GM21576 (cell line): ENCODE data around the gene DRAP1.

Source experiments
- ATAC-seq: cut with Tn5 transposase; IDR thresholded peaks from one replicate; pipeline ENCODE4 v1.9.1; 2021; ENCODE audit warnings: mild to moderate bottlenecking, moderate library complexity; ENCODE audit not compliant: unreplicated experiment

DRAP1 gene

GRCh38 chr11:65961267-65962140 is 42.3 kb downstream of the DRAP1 start, which contains the start of gene SART1:
Gene SART1, plus strand, starts transcription at chr11:65961734. Its CDS starts 47 bp downstream, at chr11:65961781.
- peak; percentile 74 for ATAC-seq

GRCh38 chr11:65962141-65962564 is 42.9 kb downstream of the DRAP1 start:
- no peak for ATAC-seq

GRCh38 chr11:65964906-65965305 is 45.7 kb downstream of the DRAP1 start:
- ATAC-seq: no peak

- no peak for ATAC-seq
Observed at GRCh38 chr11:65965986-65966762, 46.9 kb downstream of the DRAP1 start.

GRCh38 chr11:65967329-65967934 is 48.2 kb downstream of the DRAP1 start:
- no peak for ATAC-seq

- no peak for ATAC-seq
Observed at GRCh38 chr11:65968600-65969482, 49.6 kb downstream of the DRAP1 start.
